CD14-positive monocyte (primary cell): ENCODE data around the gene ATP5PD. TPM values are rescaled to one million over a fixed set of nuclear protein-coding genes. Genes with fewer than 3 reads are reported as not detected.

Source experiments
- DNase-seq, 3 donors: peaks; one replicate each; pipeline ENCODE4 v3.0.0-alpha.2; 2011 to 2022
- H2AFZ ChIP-seq: 2 replicates; pipeline ENCODE4 v1.6.0; 2012; ENCODE audit warnings: mild to moderate bottlenecking, low read depth, low read length, inconsistent platforms; ENCODE audit not compliant: insufficient read depth, poor library complexity, severe bottlenecking
- H3K27ac ChIP-seq, 2 donors: 1 replicate in 1 of 2; 2 replicates in 1 of 2; pipeline ENCODE4 v1.5.1; 2012 to 2013; ENCODE audit warnings: low read length in 2 of 2, control low read depth in 1 of 2, inconsistent platforms in 1 of 2, low read depth in 1 of 2, mild to moderate bottlenecking in 1 of 2
- H3K27me3 ChIP-seq, 2 donors: one replicate each; pipeline versions ENCODE4 v1.6.0 to v1.6.1; 2011 to 2013; ENCODE audit warnings: low read length in 2 of 2; ENCODE audit not compliant: control insufficient read depth in 2 of 2, insufficient read depth in 2 of 2
- H3K36me3 ChIP-seq, 2 donors: replicated peaks in 1 of 2; 1 replicate in 1 of 2; 2 replicates in 1 of 2; pipeline versions ENCODE4 v1.5.1 to v1.6.1; 2012 to 2013; ENCODE audit warnings: low read length in 2 of 2, control low read depth in 1 of 2, inconsistent platforms in 1 of 2, mild to moderate bottlenecking in 1 of 2; ENCODE audit not compliant: insufficient read depth in 2 of 2, control insufficient read depth in 1 of 2
- H3K4me1 ChIP-seq, 2 donors: 1 replicate in 1 of 2; 2 replicates in 1 of 2; pipeline versions ENCODE4 v1.5.1 to v1.6.1; 2012 to 2013; ENCODE audit warnings: low read length in 2 of 2, control low read depth in 1 of 2, inconsistent platforms in 1 of 2, mild to moderate bottlenecking in 1 of 2, moderate library complexity in 1 of 2; ENCODE audit not compliant: insufficient read depth in 2 of 2, control insufficient read depth in 1 of 2
- H3K4me2 ChIP-seq: replicated peaks from 2 replicates; pipeline ENCODE3; 2012; ENCODE audit warnings: low read length, moderate library complexity, mild to moderate bottlenecking; ENCODE audit not compliant: poor library complexity, severe bottlenecking; ENCODE audit errors: extremely low read depth
- H3K4me3 ChIP-seq, 3 experiments: fragments of 200-600 bp in 1 of 3; sonication (generic) in 1 of 3; replicated peaks in 1 of 3; 1 replicate in 2 of 3; 2 replicates in 1 of 3; pipeline ENCODE4 v1.5.1; 2011 to 2013; ENCODE audit warnings: low read length in 3 of 3, mild to moderate bottlenecking in 3 of 3, control low read depth in 2 of 3, low read depth in 2 of 3, inconsistent platforms in 1 of 3, moderate library complexity in 1 of 3
- H3K79me2 ChIP-seq: 2 replicates; pipeline ENCODE4 v1.6.0; 2012; ENCODE audit warnings: mild to moderate bottlenecking, control low read depth, inconsistent platforms, low read length, moderate library complexity; ENCODE audit not compliant: insufficient read depth
- H3K9ac ChIP-seq: 2 replicates; pipeline ENCODE4 v1.6.0; 2017; ENCODE audit warnings: low read length, mild to moderate bottlenecking; ENCODE audit not compliant: insufficient read depth, poor library complexity, severe bottlenecking
- H3K9me3 ChIP-seq, 2 donors: replicated peaks in 1 of 2; 1 replicate in 1 of 2; 2 replicates in 1 of 2; pipeline versions ENCODE4 v1.5.1 to v1.6.1; 2012 to 2013; ENCODE audit warnings: low read length in 2 of 2, control low read depth in 1 of 2; ENCODE audit not compliant: control insufficient read depth in 1 of 2, insufficient read depth in 1 of 2
- H4K20me1 ChIP-seq: 2 replicates; pipeline ENCODE4 v1.6.0; 2012; ENCODE audit warnings: mild to moderate bottlenecking, low read length, control low read depth, moderate library complexity; ENCODE audit not compliant: insufficient read depth
- H3K27ac Mint-ChIP-seq, 7 donors: one replicate each; pipeline ENCODE4 v1.8.0; 2020; ENCODE audit warnings: mild to moderate bottlenecking in 7 of 7, mixed read lengths in 7 of 7, moderate library complexity in 6 of 7, inconsistent platforms in 2 of 7
- H3K27me3 Mint-ChIP-seq, 3 donors: one replicate each; pipeline ENCODE4 v1.8.0; 2021 to 2022; ENCODE audit warnings: low read depth in 3 of 3, mild to moderate bottlenecking in 3 of 3, mixed read lengths in 3 of 3, moderate library complexity in 3 of 3, inconsistent platforms in 1 of 3
- H3K36me3 Mint-ChIP-seq, 2 donors: one replicate each; pipeline ENCODE4 v1.8.0; 2020; ENCODE audit warnings: mixed read lengths in 2 of 2, inconsistent platforms in 1 of 2, mild to moderate bottlenecking in 1 of 2
- H3K4me1 Mint-ChIP-seq: one replicate; pipeline ENCODE4 v1.8.0; 2020; ENCODE audit warnings: mild to moderate bottlenecking, mixed read lengths
- H3K4me3 Mint-ChIP-seq, 2 donors: one replicate each; pipeline ENCODE4 v1.8.0; 2020; ENCODE audit warnings: mild to moderate bottlenecking in 2 of 2, mixed read lengths in 2 of 2, moderate library complexity in 1 of 2
- H3K9me3 Mint-ChIP-seq, 7 donors: one replicate each; pipeline ENCODE4 v1.8.0; 2020 to 2022; ENCODE audit warnings: mixed read lengths in 7 of 7, mild to moderate bottlenecking in 6 of 7, moderate library complexity in 6 of 7, inconsistent platforms in 2 of 7
- WGBS: methylation state at CpG from one replicate; pipeline ENCODE4 v1.1.5; 2013; ENCODE audit warnings: missing lambda C conversion rate; ENCODE audit not compliant: insufficient coverage; 5-methylcytosine and 5-hydroxymethylcytosine counted together
- intact Hi-C, 2 donors: fragments of 100-400 bp; cut with micrococcal nuclease; formaldehyde crosslinking; loops; one replicate each; pipeline versions ENCODE4 v1.15.0 to v1.15.1; 2023
- polyA plus RNA-seq, 3 donors: library from polyadenylated mRNA; depleted of rRNA in 1 of 3; unstranded in 2 of 3; stranded (reverse) in 1 of 3; fragments of 300-500 nt in 2 of 3; fragments of >200 nt in 1 of 3; fragmentation: Illumina TruSeq in 2 of 3; gene quantifications; 1 replicate in 2 of 3; 2 replicates in 1 of 3; pipeline ENCODE4 v1.2.3, GENCODE V29; 2012 to 2021
- TF ChIP-seq, protein P1 (sequence below): fragments of 200-600 bp; IDR thresholded peaks from one replicate; pipeline ENCODE4 v1.8.0; 2022; ENCODE audit warnings: antibody characterized with exemption, mild to moderate bottlenecking

The ATP5PD gene
- polyA plus RNA-seq, 3 donors, result 139 to 451 (median 437) TPM

DNA sequence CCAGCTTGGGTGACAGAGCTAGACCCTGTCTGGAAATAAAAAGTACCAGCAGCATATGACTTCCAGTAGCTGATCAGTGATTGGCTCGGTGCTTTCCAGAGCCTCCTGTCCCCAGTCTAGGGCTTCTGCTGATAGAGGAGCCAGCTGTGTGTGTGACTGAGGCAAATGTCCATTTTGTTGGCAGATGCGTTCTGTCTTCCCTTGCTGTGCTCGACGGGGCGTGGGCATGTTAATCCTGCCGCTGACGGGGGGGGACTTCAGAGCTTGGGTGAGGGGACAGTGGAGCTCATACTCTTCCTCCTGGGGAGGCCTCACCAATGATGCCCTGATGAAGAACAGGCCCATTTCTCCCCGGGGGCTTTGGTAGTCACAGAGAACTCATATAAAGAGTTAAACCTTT is 14.8 kb upstream of the ATP5PD start:
- no peaks in the 10 kb centered on the region for H3K9me3 ChIP-seq
- H3K9ac ChIP-seq, result no peak overlapping the region
- H3K4me3 ChIP-seq, result no peak overlapping the region
- no peak overlapping the region for H3K4me3 Mint-ChIP-seq
- no peak overlapping the region for H3K27ac ChIP-seq
- no peak overlapping the region for H3K4me2 ChIP-seq
- TF ChIP-seq, protein P1, sequence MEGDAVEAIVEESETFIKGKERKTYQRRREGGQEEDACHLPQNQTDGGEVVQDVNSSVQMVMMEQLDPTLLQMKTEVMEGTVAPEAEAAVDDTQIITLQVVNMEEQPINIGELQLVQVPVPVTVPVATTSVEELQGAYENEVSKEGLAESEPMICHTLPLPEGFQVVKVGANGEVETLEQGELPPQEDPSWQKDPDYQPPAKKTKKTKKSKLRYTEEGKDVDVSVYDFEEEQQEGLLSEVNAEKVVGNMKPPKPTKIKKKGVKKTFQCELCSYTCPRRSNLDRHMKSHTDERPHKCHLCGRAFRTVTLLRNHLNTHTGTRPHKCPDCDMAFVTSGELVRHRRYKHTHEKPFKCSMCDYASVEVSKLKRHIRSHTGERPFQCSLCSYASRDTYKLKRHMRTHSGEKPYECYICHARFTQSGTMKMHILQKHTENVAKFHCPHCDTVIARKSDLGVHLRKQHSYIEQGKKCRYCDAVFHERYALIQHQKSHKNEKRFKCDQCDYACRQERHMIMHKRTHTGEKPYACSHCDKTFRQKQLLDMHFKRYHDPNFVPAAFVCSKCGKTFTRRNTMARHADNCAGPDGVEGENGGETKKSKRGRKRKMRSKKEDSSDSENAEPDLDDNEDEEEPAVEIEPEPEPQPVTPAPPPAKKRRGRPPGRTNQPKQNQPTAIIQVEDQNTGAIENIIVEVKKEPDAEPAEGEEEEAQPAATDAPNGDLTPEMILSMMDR, result no peak
- peaks cover 15% of the 10 kb centered on the region for H3K4me1 Mint-ChIP-seq
- intact Hi-C loops, result no loop called here
- no peak for DNase-seq
- peaks cover 0 to 1% (median 0%) of the 10 kb centered on the region in 3 donors for H3K27me3 Mint-ChIP-seq
- H3K9me3 Mint-ChIP-seq, result no peaks in the 10 kb centered on the region
- H3K36me3 Mint-ChIP-seq, result peaks cover 59 to 82% of the 10 kb centered on the region in 2 donors
- 100% methylated on average over 4 of the region's 8 CpGs for WGBS
- H3K79me2 ChIP-seq, result no peaks in the 10 kb centered on the region
- H3K4me1 ChIP-seq, result peaks cover 7 to 9% of the 10 kb centered on the region in 2 donors
- peak overlapping the region in 1 of 7 donors; percentile 24 for H3K27ac Mint-ChIP-seq
- peaks cover 38 to 78% of the 10 kb centered on the region in 2 donors for H3K36me3 ChIP-seq
- H2AFZ ChIP-seq, result no peak overlapping the region
- H3K27me3 ChIP-seq, result no peaks in the 10 kb centered on the region
- no peaks in the 10 kb centered on the region for H4K20me1 ChIP-seq

DNA sequence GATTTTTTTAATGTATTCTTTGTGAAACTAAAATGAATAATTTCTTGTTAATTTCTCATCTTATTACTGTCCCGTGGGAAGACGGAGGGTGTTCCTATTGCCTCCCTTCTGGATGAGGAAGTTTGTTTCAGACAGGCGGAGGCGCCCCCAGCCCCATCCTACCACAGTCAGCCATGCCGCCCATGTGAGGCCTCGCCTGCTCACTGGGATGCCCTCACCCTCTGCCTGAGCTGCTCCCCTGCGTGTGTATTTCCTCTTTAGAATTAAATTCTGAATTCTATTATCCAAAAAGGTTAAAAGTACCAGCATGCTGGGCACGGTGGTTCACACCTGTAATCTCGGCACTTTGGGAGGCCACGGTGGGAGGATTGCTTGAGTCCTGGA is 14.3 kb upstream of the ATP5PD start:
- WGBS, result 100% methylated on average over 3 of the region's 10 CpGs
- Histone ChIP-seq H3K4me3 (no peak overlapping the region), H3K4me2 (no peak overlapping the region), H3K79me2 (no peaks in the 10 kb centered on the region), H3K9me3 (no peaks in the 10 kb centered on the region), H2AFZ (no peak overlapping the region), H4K20me1 (no peaks in the 10 kb centered on the region), H3K36me3 (peaks cover 38 to 84% of the 10 kb centered on the region in 2 donors), H3K4me1 (peaks cover 7 to 9% of the 10 kb centered on the region in 2 donors), H3K9ac (no peak overlapping the region), H3K27me3 (no peaks in the 10 kb centered on the region), H3K27ac (no peak overlapping the region)
- TF ChIP-seq, protein P1, result no peak
- no peak overlapping the region for H3K4me3 Mint-ChIP-seq
- H3K36me3 Mint-ChIP-seq, result peaks cover 65 to 88% of the 10 kb centered on the region in 2 donors
- H3K9me3 Mint-ChIP-seq, result no peaks in the 10 kb centered on the region
- H3K4me1 Mint-ChIP-seq, result peaks cover 15% of the 10 kb centered on the region
- H3K27ac Mint-ChIP-seq, result no peak overlapping the region
- H3K27me3 Mint-ChIP-seq, result no peaks in the 10 kb centered on the region
- no peak for DNase-seq
- intact Hi-C loops, result no loop called here
